ENCODE data around the gene IP6K1. TPM values are rescaled to one million over a fixed set of nuclear protein-coding genes. Genes with fewer than 3 reads are reported as not detected.

The IP6K1 gene
- total RNA-seq (2014; rRNA removed; shearing (Covaris generic)) (35.5 and 38.4 TPM in 2 replicates), polyA plus RNA-seq (2016; fragmentation: Nextera tagmentation; extraction: Ambion mirVana) (8.3 and 10.7 TPM in 2 replicates)
- long read RNA-seq, full-length matches to known transcripts, result 9 of 13 reads
- long read RNA-seq, partial matches to known transcripts, result 1 of 13 reads
- long read RNA-seq, other reads (novel, unspliced or antisense), result 3 of 13 reads

GRCh38 chr3:49786357-49787181 is at the start of gene IP6K1:
IP6K1 (minus strand) TSS chr3:49786542; CDS start chr3:49748040, 38,502 bp downstream.
- DNase-seq (ENCODE audit: low spot score), result peak; percentile 100
- Histone ChIP-seq H2AFZ (peak within 1 kb of the TSS; percentile 88), H4K20me1 (replicated peaks; ENCODE audit: insufficient read depth) (peaks cover 8% of the 10 kb centered on the region), H3K27me3 (ENCODE audit: insufficient read depth) (no peaks in the 10 kb centered on the region), H3K4me2 (peak within 1 kb of the TSS; percentile 86), H3F3A (replicated peaks; ENCODE audit: low read depth) (no peaks in the 10 kb centered on the region; the same call in 1 of the 2 replicates), H3K4me3 (peak within 1 kb of the TSS; percentile 96), H3K36me3 (ENCODE audit: insufficient read depth) (peaks cover 14% of the 10 kb centered on the region), H3K9me2 (ENCODE audit: insufficient read depth) (no peaks in the 10 kb centered on the region), H3K27ac (ENCODE audit: low read depth) (peak within 1 kb of the TSS; percentile 74; the same call in 1 of the 2 replicates), H3K79me2 (replicated peaks; ENCODE audit: insufficient read depth) (peaks cover 46% of the 10 kb centered on the region), H3K4me1 (ENCODE audit: insufficient read depth) (peaks cover 7% of the 10 kb centered on the region)
- Mint-ChIP-seq H3K27me3 (ENCODE audit: insufficient read depth, low read depth, poor library complexity) (peaks cover 5% of the 10 kb centered on the region), H3K27ac (peak within 1 kb of the TSS; percentile 95), H3K36me3 (ENCODE audit: low read depth) (peaks cover 19% of the 10 kb centered on the region), H3K9me3 (no peaks in the 10 kb centered on the region), H3K4me1 (peaks cover 7% of the 10 kb centered on the region), H3K4me3 (peak within 1 kb of the TSS; percentile 90)
- peak; percentile 95 for TF ChIP-seq POLR2AphosphoS5 (IDR thresholded peaks at IDR 0.05; ENCODE audit: low read depth)
- no peak for TF ChIP-seq ETS1 (IDR thresholded peaks at IDR 0.05)
- peak; percentile 92 for TF ChIP-seq CREB1 (CRISPR knock-in tag; IDR thresholded peaks at IDR 0.05; ENCODE audit: low read depth)
- TF ChIP-seq REST (IDR thresholded peaks at IDR 0.05; ENCODE audit: unreplicated experiment), result no peak
- TF ChIP-seq CTCF (conservative IDR thresholded peaks at IDR 0.05; ENCODE audit: low read depth in 2 of 2), result no peak
- ATAC-seq, result peak; percentile 90

GRCh38 chr3:49831341-49831740 is 45.0 kb upstream of the IP6K1 start:
- Histone ChIP-seq H3K4me3 (no peak overlapping the region), H3K36me3 (ENCODE audit: insufficient read depth) (no peaks in the 10 kb centered on the region), H3K9me2 (ENCODE audit: insufficient read depth) (no peaks in the 10 kb centered on the region), H3K27me3 (ENCODE audit: insufficient read depth) (no peaks in the 10 kb centered on the region), H3K27ac (ENCODE audit: low read depth) (no peak overlapping the region), H3F3A (replicated peaks; ENCODE audit: low read depth) (no peaks in the 10 kb centered on the region), H3K4me1 (ENCODE audit: insufficient read depth) (no peaks in the 10 kb centered on the region), H3K4me2 (no peak overlapping the region), H4K20me1 (replicated peaks; ENCODE audit: insufficient read depth) (no peaks in the 10 kb centered on the region; the same call in 1 of the 2 replicates), H3K79me2 (replicated peaks; ENCODE audit: insufficient read depth) (no peaks in the 10 kb centered on the region), H2AFZ (no peak overlapping the region)
- DNase-seq (ENCODE audit: low spot score) (no peak), ATAC-seq (no peak)
- no peak for TF ChIP-seq CTCF (conservative IDR thresholded peaks at IDR 0.05; ENCODE audit: low read depth in 2 of 2)
- TF ChIP-seq ZNF331 (CRISPR knock-in tag; IDR thresholded peaks at IDR 0.05; ENCODE audit: low read depth), result no peak
- TF ChIP-seq JUNB (IDR thresholded peaks at IDR 0.05; ENCODE audit: unreplicated experiment), result no peak
- no peaks in the 10 kb centered on the region for H3K4me1 Mint-ChIP-seq
- H3K27ac Mint-ChIP-seq, result no peak overlapping the region; the same call in 1 of the 2 replicates
- no peaks in the 10 kb centered on the region; the same call in 2 of the 3 replicates for H3K9me3 Mint-ChIP-seq
- peaks cover 52% of the 10 kb centered on the region for H3K36me3 Mint-ChIP-seq (ENCODE audit: low read depth)
- no peak overlapping the region for H3K4me3 Mint-ChIP-seq
- peaks cover 2% of the 10 kb centered on the region for H3K27me3 Mint-ChIP-seq (ENCODE audit: insufficient read depth, low read depth, poor library complexity)

Measured in GM23338 (cell line).